MM.1S (cell line): Measurements from ENCODE around the gene ADIRF.

Source experiments
- DNase-seq: peaks from one replicate; pipeline ENCODE4 v3.0.0-alpha.2; 2015
- H2AFZ ChIP-seq: fragments of 300-600 bp; sonication (generic); 2 replicates; pipeline ENCODE4 v1.6.0; 2016; ENCODE audit warnings: antibody characterized with exemption, low read length
- H3F3A ChIP-seq: fragments of 300-600 bp; sonication (generic); 2 replicates; pipeline ENCODE4 v1.6.1; 2016; ENCODE audit warnings: mild to moderate bottlenecking, antibody characterized with exemption, low read length, moderate library complexity, mixed read lengths; ENCODE audit not compliant: insufficient read depth
- H3K27ac ChIP-seq: fragments of 300-600 bp; sonication (generic); 2 replicates; pipeline ENCODE4 v1.5.1; 2016; ENCODE audit warnings: mild to moderate bottlenecking, low read length
- H3K27me3 ChIP-seq: fragments of 300-600 bp; sonication (generic); replicated peaks from 2 replicates; pipeline ENCODE4 v1.6.0; 2016; ENCODE audit warnings: low read length; ENCODE audit not compliant: insufficient read depth
- H3K36me3 ChIP-seq: fragments of 300-600 bp; sonication (generic); replicated peaks from 2 replicates; pipeline ENCODE4 v1.6.1; 2016; ENCODE audit warnings: mild to moderate bottlenecking, low read length, mixed read lengths; ENCODE audit not compliant: insufficient read depth
- H3K4me1 ChIP-seq: fragments of 300-600 bp; sonication (generic); 2 replicates; pipeline ENCODE4 v1.6.1; 2016; ENCODE audit warnings: low read length, mixed read lengths
- H3K4me2 ChIP-seq: fragments of 300-600 bp; sonication (generic); 2 replicates; pipeline ENCODE4 v1.6.0; 2016; ENCODE audit warnings: low read depth, low read length
- H3K4me3 ChIP-seq: fragments of 300-600 bp; sonication (generic); 2 replicates; pipeline ENCODE4 v1.5.1; 2016; ENCODE audit warnings: low read length, mixed read lengths
- H3K79me2 ChIP-seq: fragments of 300-600 bp; sonication (generic); 2 replicates; pipeline ENCODE4 v1.6.1; 2016; ENCODE audit warnings: mixed run types, low read length, mixed read lengths
- H3K9ac ChIP-seq: fragments of 300-600 bp; sonication (generic); 2 replicates; pipeline ENCODE4 v1.6.1; 2016; ENCODE audit warnings: low read length, mixed read lengths
- H3K9me2 ChIP-seq: fragments of 300-600 bp; sonication (generic); replicated peaks from 2 replicates; pipeline ENCODE4 v1.6.1; 2016; ENCODE audit warnings: mild to moderate bottlenecking, low read length, mixed read lengths; ENCODE audit not compliant: insufficient read depth
- H3K9me3 ChIP-seq: fragments of 300-600 bp; sonication (generic); replicated peaks from 2 replicates; pipeline ENCODE4 v1.6.1; 2016; ENCODE audit warnings: mild to moderate bottlenecking, low read length, mixed read lengths; ENCODE audit not compliant: insufficient read depth
- H4K20me1 ChIP-seq: fragments of 300-600 bp; sonication (generic); 2 replicates; pipeline ENCODE4 v1.6.1; 2016; ENCODE audit warnings: mild to moderate bottlenecking, low read length, moderate library complexity, mixed read lengths; ENCODE audit not compliant: insufficient read depth
- CTCF ChIP-seq: fragments of 300-600 bp; sonication (generic); IDR thresholded peaks from 2 replicates; pipeline ENCODE4 v1.5.1; 2016; ENCODE audit warnings: antibody characterized with exemption, low read length, mixed read lengths
- EZH2 ChIP-seq: fragments of 300-600 bp; sonication (generic); optimal IDR thresholded peaks from 2 replicates; pipeline ENCODE3; 2017; ENCODE audit warnings: low read depth, mild to moderate bottlenecking, antibody characterized with exemption, low read length, mixed read lengths
- EZH2phosphoT487 ChIP-seq: fragments of 300-600 bp; sonication (generic); IDR thresholded peaks from 2 replicates; pipeline ENCODE4 v1.6.1; 2018; ENCODE audit warnings: antibody characterized with exemption, low read length

ADIRF gene

GRCh38 chr10:86960003-86960862, 8.0 kb upstream of the ADIRF start:
- Histone ChIP-seq H3K4me2 (peak overlapping the region; percentile 59), H2AFZ (peak overlapping the region; percentile 69), H3F3A (no peaks in the 10 kb centered on the region), H3K4me3 (no peak overlapping the region), H3K27ac (no peak overlapping the region), H3K4me1 (0 out of 2 replicates have a peak, but pooled peaks cover 3% of the 10 kb centered on the region), H4K20me1 (no peaks in the 10 kb centered on the region), H3K9me3 (no peaks in the 10 kb centered on the region), H3K79me2 (no peaks in the 10 kb centered on the region), H3K27me3 (no peaks in the 10 kb centered on the region), H3K9me2 (no peaks in the 10 kb centered on the region), H3K36me3 (no peaks in the 10 kb centered on the region), H3K9ac (no peak overlapping the region)
- TF ChIP-seq CTCF (peak; percentile 97), EZH2 (no peak), EZH2phosphoT487 (no peak)
- peak; percentile 74 for DNase-seq

GRCh38 chr10:86960863-86961434, 7.3 kb upstream of the ADIRF start:
- 0 out of 2 replicates have a peak, but pooled peaks cover 3% of the 10 kb centered on the region for H3K4me1 ChIP-seq
- no peaks in the 10 kb centered on the region for H3F3A ChIP-seq
- H3K27ac ChIP-seq, result no peak overlapping the region
- no peaks in the 10 kb centered on the region for H3K9me2 ChIP-seq
- H3K36me3 ChIP-seq, result no peaks in the 10 kb centered on the region
- peak overlapping the region; percentile 59 for H3K4me2 ChIP-seq
- H3K27me3 ChIP-seq, result no peaks in the 10 kb centered on the region
- no peak overlapping the region for H3K9ac ChIP-seq
- peak overlapping the region; percentile 69 for H2AFZ ChIP-seq
- no peak for DNase-seq
- H4K20me1 ChIP-seq, result no peaks in the 10 kb centered on the region
- no peaks in the 10 kb centered on the region for H3K9me3 ChIP-seq
- no peak for TF ChIP-seq CTCF
- TF ChIP-seq EZH2, result no peak
- TF ChIP-seq EZH2phosphoT487, result no peak
- H3K4me3 ChIP-seq, result no peak overlapping the region
- H3K79me2 ChIP-seq, result no peaks in the 10 kb centered on the region

- DNase-seq, result no peak
- H3F3A ChIP-seq, result no peaks in the 10 kb centered on the region
- no peaks in the 10 kb centered on the region for H3K27me3 ChIP-seq
- H3K27ac ChIP-seq, result no peak overlapping the region
- H3K9me2 ChIP-seq, result no peaks in the 10 kb centered on the region
- TF ChIP-seq EZH2 (no peak), EZH2phosphoT487 (no peak), CTCF (no peak)
- no peaks in the 10 kb centered on the region for H4K20me1 ChIP-seq
- no peak overlapping the region for H3K4me3 ChIP-seq
- H3K4me2 ChIP-seq, result no peak overlapping the region
- H3K4me1 ChIP-seq, result 0 out of 2 replicates have a peak, but pooled peaks cover 3% of the 10 kb centered on the region
- no peaks in the 10 kb centered on the region for H3K9me3 ChIP-seq
- H3K79me2 ChIP-seq, result no peaks in the 10 kb centered on the region
- no peak overlapping the region for H3K9ac ChIP-seq
- no peaks in the 10 kb centered on the region for H3K36me3 ChIP-seq
- no peak overlapping the region for H2AFZ ChIP-seq
Observed at GRCh38 chr10:86961481-86962091, 6.7 kb upstream of the ADIRF start.
